DOHH2 (cell line): ENCODE measurements around the gene DESI2.
"Not testable (repeated sequence)": the region's sequence is repeated elsewhere in the genome, so short reads cannot be mapped to it uniquely, and the experiment has no call there.

Experiments used
- H3F3A ChIP-seq: fragments of 200-600 bp; sonication (generic), shearing (Covaris generic); 2 replicates; pipeline ENCODE4 v1.6.0; 2016; ENCODE audit warnings: antibody characterized with exemption, mild to moderate bottlenecking; ENCODE audit not compliant: control insufficient read depth, insufficient read depth
- H3K27ac ChIP-seq: fragments of 200-600 bp; sonication (generic); 2 replicates; pipeline ENCODE4 v1.5.1; 2014; ENCODE audit warnings: low read depth, mild to moderate bottlenecking, low read length, moderate library complexity
- H3K27me3 ChIP-seq: fragments of 200-600 bp; sonication (generic); 2 replicates; pipeline ENCODE4 v1.6.1; 2014; ENCODE audit warnings: mild to moderate bottlenecking, low read length, mixed read lengths; ENCODE audit not compliant: control insufficient read depth
- H3K36me3 ChIP-seq: fragments of 200-600 bp; sonication (generic); 2 replicates; pipeline ENCODE4 v1.6.1; 2014; ENCODE audit warnings: mild to moderate bottlenecking, low read length, moderate library complexity, mixed read lengths; ENCODE audit not compliant: control insufficient read depth
- H3K4me1 ChIP-seq: fragments of 200-600 bp; sonication (generic); 2 replicates; pipeline ENCODE4 v1.6.1; 2014; ENCODE audit warnings: mild to moderate bottlenecking, low read length, mixed read lengths; ENCODE audit not compliant: control insufficient read depth
- H3K4me2 ChIP-seq: fragments of 200-600 bp; sonication (generic); 2 replicates; pipeline ENCODE4 v1.6.0; 2014; ENCODE audit warnings: mild to moderate bottlenecking, low read length, moderate library complexity
- H3K4me3 ChIP-seq: fragments of 200-600 bp; sonication (generic); 2 replicates; pipeline ENCODE4 v1.5.1; 2014; ENCODE audit warnings: mild to moderate bottlenecking, low read length, mixed read lengths
- H3K79me2 ChIP-seq: fragments of 200-600 bp; sonication (generic); 2 replicates; pipeline ENCODE4 v1.6.1; 2014; ENCODE audit warnings: mild to moderate bottlenecking, low read length, mixed read lengths; ENCODE audit not compliant: control insufficient read depth
- H3K9me2 ChIP-seq: fragments of 200-600 bp; sonication (generic); replicated peaks from 2 replicates; pipeline ENCODE4 v1.6.1; 2014; ENCODE audit warnings: mild to moderate bottlenecking, low read length, mixed read lengths; ENCODE audit not compliant: control insufficient read depth
- H3K9me3 ChIP-seq: fragments of 200-600 bp; sonication (generic); 2 replicates; pipeline ENCODE4 v1.6.1; 2014; ENCODE audit warnings: antibody characterized with exemption, low read length, mixed read lengths; ENCODE audit not compliant: control insufficient read depth, insufficient read depth
- H4K20me1 ChIP-seq: fragments of 200-600 bp; sonication (generic); 2 replicates; pipeline ENCODE4 v1.6.0; 2014; ENCODE audit warnings: low read depth, mild to moderate bottlenecking, antibody characterized with exemption, low read length, moderate library complexity; ENCODE audit not compliant: control insufficient read depth, insufficient read depth
- CTCF ChIP-seq: fragments of 200-600 bp; sonication (generic); IDR thresholded peaks from one replicate; pipeline ENCODE4 v1.5.1; 2014; ENCODE audit warnings: antibody characterized with exemption, mild to moderate bottlenecking, low read depth, low read length; ENCODE audit not compliant: poor library complexity, severe bottlenecking
- EZH2phosphoT487 ChIP-seq: fragments of 200-600 bp; sonication (generic); IDR thresholded peaks from 2 replicates; pipeline ENCODE4 v1.6.1; 2017; ENCODE audit warnings: borderline replicate concordance, mild to moderate bottlenecking, antibody characterized with exemption, low read length, moderate library complexity, mixed read lengths

Gene DESI2

GRCh38 chr1:244735404-244735803, 82.5 kb downstream of the DESI2 start:
- Histone ChIP-seq H3F3A (peaks cover 24% of the 10 kb centered on the region), H3K4me2 (peak overlapping the region; percentile 58)

GRCh38 chr1:244735876-244736561, 83.1 kb downstream of the DESI2 start:
- peak overlapping the region; percentile 58 for H3K4me2 ChIP-seq
- no peaks in the 10 kb centered on the region for H3K27me3 ChIP-seq
- H3K4me3 ChIP-seq, result peak overlapping the region; percentile 38
- no peaks in the 10 kb centered on the region for H3K9me2 ChIP-seq
- TF ChIP-seq CTCF (no peak), EZH2phosphoT487 (no peak)
- H3K9me3 ChIP-seq, result peaks cover 14% of the 10 kb centered on the region
- H3K79me2 ChIP-seq, result no peaks in the 10 kb centered on the region
- H4K20me1 ChIP-seq, result no peaks in the 10 kb centered on the region
- peaks cover 7% of the 10 kb centered on the region for H3K36me3 ChIP-seq
- H3F3A ChIP-seq, result peaks cover 24% of the 10 kb centered on the region
- peak overlapping the region; percentile 83 for H3K27ac ChIP-seq
- H3K4me1 ChIP-seq, result peaks cover 58% of the 10 kb centered on the region

More at GRCh38 chr1:244735404-244735803, 82.5 kb downstream of the DESI2 start:
- no peak for TF ChIP-seq CTCF
- TF ChIP-seq EZH2phosphoT487, result no peak
- H3K9me2 ChIP-seq, result no peaks in the 10 kb centered on the region
- peak overlapping the region; percentile 38 for H3K4me3 ChIP-seq
- peaks cover 7% of the 10 kb centered on the region for H3K36me3 ChIP-seq
- H3K27ac ChIP-seq, result peak overlapping the region; percentile 83
- no peaks in the 10 kb centered on the region for H3K79me2 ChIP-seq
- peaks cover 61% of the 10 kb centered on the region for H3K4me1 ChIP-seq
- H3K9me3 ChIP-seq, result peaks cover 14% of the 10 kb centered on the region
- no peaks in the 10 kb centered on the region for H3K27me3 ChIP-seq
- no peaks in the 10 kb centered on the region for H4K20me1 ChIP-seq

- not testable (repeated sequence) for H3K27ac ChIP-seq, H3K4me2 ChIP-seq, H3K9me2 ChIP-seq, H3K36me3 ChIP-seq, H3K79me2 ChIP-seq, H3K27me3 ChIP-seq, H4K20me1 ChIP-seq, H3K4me3 ChIP-seq
- peaks cover 14% of the 10 kb centered on the region for H3K9me3 ChIP-seq
- peaks cover 35% of the 10 kb centered on the region for H3K4me1 ChIP-seq
- peaks cover 18% of the 10 kb centered on the region for H3F3A ChIP-seq
Measured at GRCh38 chr1:244739140-244739539, 86.2 kb downstream of the DESI2 start.

- H3K9me3 ChIP-seq, result peaks cover 11% of the 10 kb centered on the region
- H3K4me2 ChIP-seq, H3K27me3 ChIP-seq, H3K79me2 ChIP-seq, H3K27ac ChIP-seq, H3K9me2 ChIP-seq, H3K36me3 ChIP-seq, H3K4me3 ChIP-seq, H4K20me1 ChIP-seq: not testable (repeated sequence)
- H3F3A ChIP-seq, result peaks cover 11% of the 10 kb centered on the region
- H3K4me1 ChIP-seq, result peaks cover 32% of the 10 kb centered on the region
Measured at GRCh38 chr1:244740027-244740617, 87.2 kb downstream of the DESI2 start.
